ENCODE results near the gene P2RY4.
A peak's percentile ranks its signal among the peaks of the same experiment; 100 is the strongest.
"Not testable (repeated sequence)": the region's sequence is repeated elsewhere in the genome, so short reads cannot be mapped to it uniquely, and the experiment has no call there.

Gene P2RY4

GRCh38 chrX:70260104-70260503 is at the start of gene P2RY4:
Gene P2RY4 (minus strand): TSS chrX:70260204. CDS start chrX:70259624, 580 bp downstream.
- DNase-seq (ENCODE audit: low read depth): no peak

- no peak for DNase-seq (ENCODE audit: low read depth)
Measured at GRCh38 chrX:70301716-70302115, 41.7 kb upstream of the P2RY4 start.

- no peak for DNase-seq (ENCODE audit: low read depth)
Measured at GRCh38 chrX:70293621-70294020, 33.6 kb upstream of the P2RY4 start.

- no peak for DNase-seq (ENCODE audit: low read depth)
Measured at GRCh38 chrX:70292788-70293187, 32.8 kb upstream of the P2RY4 start.

- peak; percentile 48 for DNase-seq (ENCODE audit: low read depth)
Measured at GRCh38 chrX:70289793-70290770, 30.1 kb upstream of the P2RY4 start, which contains the start of the genes KIF4A and PDZD11. Gene KIF4A (plus strand): TSS chrX:70290104. CDS start chrX:70290459, 355 bp downstream. Gene PDZD11 (minus strand): TSS chrX:70289927. CDS start chrX:70289341, 586 bp downstream.

- no peak for DNase-seq (ENCODE audit: low read depth)
Measured at GRCh38 chrX:70289168-70289792, 29.3 kb upstream of the P2RY4 start.

- DNase-seq (ENCODE audit: low read depth): no peak
Measured at GRCh38 chrX:70281951-70282350, 21.9 kb upstream of the P2RY4 start, which contains the start of gene RAB41. Gene RAB41 (plus strand): TSS chrX:70282172. CDS start chrX:70282218, 46 bp downstream.

- no peak for DNase-seq (ENCODE audit: low read depth)
Measured at GRCh38 chrX:70280573-70280972, 20.6 kb upstream of the P2RY4 start.

- DNase-seq (ENCODE audit: low read depth): no peak
Measured at GRCh38 chrX:70279081-70279480, 19.1 kb upstream of the P2RY4 start.

- not testable (repeated sequence) for DNase-seq (ENCODE audit: low read depth)
Measured at GRCh38 chrX:70274029-70274428, 14.0 kb upstream of the P2RY4 start.

GRCh38 chrX:70268034-70268433 is 8.0 kb upstream of the P2RY4 start, which contains the start of gene ARR3:
Gene ARR3 (plus strand): TSS chrX:70268334. CDS start chrX:70269386, 1,052 bp downstream.
- no peak for DNase-seq (ENCODE audit: low read depth)

- DNase-seq (ENCODE audit: low read depth): no peak
Measured at GRCh38 chrX:70264784-70265183, 4.8 kb upstream of the P2RY4 start.

GRCh38 chrX:70262952-70263567 is 3.1 kb upstream of the P2RY4 start:
- no peak for DNase-seq (ENCODE audit: low read depth)

GRCh38 chrX:70257423-70258288 is 2.3 kb downstream of the P2RY4 start:
- no peak for DNase-seq (ENCODE audit: low read depth)

- DNase-seq (ENCODE audit: low read depth): no peak
Measured at GRCh38 chrX:70255452-70255851, 4.6 kb downstream of the P2RY4 start.

- DNase-seq (ENCODE audit: low read depth): no peak
Measured at GRCh38 chrX:70254909-70255308, 5.1 kb downstream of the P2RY4 start.

- DNase-seq (ENCODE audit: low read depth): no peak
Measured at GRCh38 chrX:70254063-70254400, 6.0 kb downstream of the P2RY4 start.

- no peak for DNase-seq (ENCODE audit: low read depth)
Measured at GRCh38 chrX:70253377-70254062, 6.5 kb downstream of the P2RY4 start.

GRCh38 chrX:70252491-70252890 is 7.5 kb downstream of the P2RY4 start:
- no peak for DNase-seq (ENCODE audit: low read depth)

- no peak for DNase-seq (ENCODE audit: low read depth)
Measured at GRCh38 chrX:70247252-70247651, 12.8 kb downstream of the P2RY4 start.

- DNase-seq (ENCODE audit: low read depth): no peak
Measured at GRCh38 chrX:70244881-70245280, 15.1 kb downstream of the P2RY4 start.

All from CMK (cell line).